Measurements from ENCODE around the gene RND2. TPM values are rescaled to one million over a fixed set of nuclear protein-coding genes. Genes with fewer than 3 reads are reported as not detected.
"Not testable (repeated sequence)": the region's sequence is repeated elsewhere in the genome, so short reads cannot be mapped to it uniquely, and the experiment has no call there.

RND2 gene
- polyA plus RNA-seq, 1 donor = 3.5 TPM

DNA sequence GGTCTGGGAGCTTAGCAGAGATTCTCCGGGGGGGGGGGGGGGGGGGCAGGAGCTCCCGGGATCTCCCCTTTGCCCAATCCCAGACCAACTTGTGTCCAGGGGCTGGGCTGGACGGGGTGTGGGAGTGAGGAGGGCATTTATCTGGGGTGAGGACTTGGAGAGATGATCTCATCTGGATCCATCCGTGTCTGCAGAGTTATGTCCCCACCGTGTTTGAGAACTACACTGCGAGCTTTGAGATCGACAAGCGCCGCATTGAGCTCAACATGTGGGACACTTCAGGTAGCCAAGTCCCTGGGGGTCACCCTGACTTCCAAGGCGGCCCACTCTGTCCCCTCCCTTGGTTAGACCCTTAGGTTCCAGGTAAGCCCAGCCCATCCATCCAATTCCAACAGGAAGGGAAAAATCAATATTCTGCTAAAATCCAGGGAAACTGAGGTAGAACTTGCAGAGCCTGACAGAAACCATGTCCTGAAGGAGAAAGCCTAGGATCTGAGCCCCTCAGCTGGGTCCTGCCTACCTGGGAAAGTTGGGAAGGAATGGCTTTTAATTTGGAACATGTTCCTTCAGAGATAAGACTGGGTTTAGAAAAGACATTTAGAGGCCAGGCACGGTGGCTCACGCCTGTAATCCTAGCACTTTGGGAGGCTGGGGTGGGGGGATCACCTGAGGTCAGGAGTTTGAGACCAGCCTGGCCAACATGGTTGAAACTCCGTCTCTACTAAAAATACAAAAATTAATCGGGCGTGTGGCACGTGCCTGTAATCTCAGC is 921 bp downstream of the RND2 start:
- no peak for DNase-seq

- DNase-seq = peak; percentile 35
These were observed 1.6 kb downstream of the RND2 start for GRCh38 chr17:43026595-43026994.

- no peak for DNase-seq
These were observed 2.3 kb downstream of the RND2 start for GRCh38 chr17:43027091-43028032.

- no peak for DNase-seq
These were observed 3.3 kb downstream of the RND2 start for GRCh38 chr17:43028221-43028861.

- no peak for DNase-seq
These were observed 5.2 kb downstream of the RND2 start for GRCh38 chr17:43030137-43030767.

DNA sequence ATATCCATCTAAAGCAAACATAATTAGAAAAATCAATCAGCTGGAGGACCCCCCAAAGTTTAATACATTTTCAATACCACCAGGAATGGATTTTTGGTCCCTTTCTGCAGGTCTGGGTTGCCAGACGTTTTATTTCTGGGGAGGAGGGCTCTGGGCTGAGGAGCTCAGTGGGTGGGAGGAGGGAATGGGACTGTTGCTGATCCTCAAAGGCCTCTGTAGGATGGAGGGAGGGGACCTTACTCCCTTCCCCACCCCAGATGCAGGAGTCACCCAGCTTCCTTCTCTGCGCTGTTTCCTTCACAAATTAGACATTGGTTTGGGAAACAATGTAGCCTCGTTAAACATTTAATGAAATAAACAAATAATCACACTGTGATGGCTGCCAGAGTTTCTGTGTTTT is 6.6 kb downstream of the RND2 start:
- DNase-seq = no peak

GRCh38 chr17:43033948-43034881 is 9.2 kb downstream of the RND2 start:
- DNase-seq = peak; percentile 34

GRCh38 chr17:43034894-43035293 is 9.9 kb downstream of the RND2 start:
- DNase-seq = no peak

DNA sequence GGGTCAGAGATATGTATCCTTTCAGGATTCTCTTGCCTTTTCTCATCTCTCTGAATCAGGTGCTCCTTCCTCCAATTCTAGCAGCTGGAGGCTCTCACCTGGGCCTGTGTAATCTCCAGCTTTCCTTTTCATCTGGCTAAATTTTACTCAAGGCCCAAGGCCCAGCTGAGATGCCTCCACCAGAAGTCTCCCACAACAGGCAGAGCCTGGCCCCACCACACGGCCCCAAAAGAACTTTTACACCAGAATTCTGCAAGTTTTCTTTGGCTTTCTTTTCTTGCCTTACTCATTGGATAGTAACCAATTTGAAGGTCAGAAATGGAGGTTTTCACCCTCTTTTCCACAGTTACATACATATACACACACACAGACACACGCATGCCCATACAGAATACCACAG is 14.6 kb downstream of the RND2 start:
- no peak for DNase-seq

- DNase-seq = no peak
These were observed 15.6 kb downstream of the RND2 start for GRCh38 chr17:43040655-43041054.

GRCh38 chr17:43042025-43042628 is 17.1 kb downstream of the RND2 start:
- DNase-seq = no peak

DNA sequence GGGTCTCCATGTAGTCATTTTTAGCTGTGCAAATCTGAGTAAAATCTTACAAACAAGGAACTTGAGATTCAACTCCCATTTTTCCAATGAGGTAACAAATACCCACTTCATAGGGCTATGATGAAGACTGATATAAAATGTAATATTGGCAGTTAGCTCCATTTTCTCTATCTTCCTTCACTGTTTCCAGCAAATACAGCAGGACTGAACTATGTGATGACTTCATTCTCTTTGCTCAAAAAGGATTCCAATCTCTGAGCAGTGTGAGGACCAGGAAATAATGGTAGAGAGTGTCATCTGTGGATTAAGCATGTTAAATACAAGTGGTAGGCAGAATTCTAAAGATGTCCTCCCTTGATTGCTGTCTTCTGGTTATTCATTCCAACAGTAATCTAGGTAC is 18.3 kb downstream of the RND2 start:
- DNase-seq = no peak

DNA sequence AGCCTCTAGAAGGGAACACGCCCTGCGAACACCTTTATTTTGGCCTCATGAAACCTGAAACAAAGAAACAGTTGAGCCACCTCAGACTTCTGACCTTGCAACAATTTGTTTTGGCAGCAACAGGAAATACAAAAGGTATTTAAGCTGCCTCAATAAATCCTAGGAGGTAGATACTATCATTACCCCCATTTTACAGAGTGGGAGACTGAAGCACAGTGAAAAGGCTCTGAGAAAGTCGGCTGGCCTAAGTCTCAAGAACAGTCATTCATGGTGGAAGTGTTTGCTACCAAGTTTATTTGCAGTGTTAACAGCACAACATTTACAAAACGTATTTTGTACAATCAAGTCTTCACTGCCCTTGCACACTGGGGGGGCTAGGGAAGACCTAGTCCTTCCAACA is 19.0 kb downstream of the RND2 start:
- no peak for DNase-seq

GRCh38 chr17:43051969-43052368 is 26.9 kb downstream of the RND2 start:
- no peak for DNase-seq

- not testable (repeated sequence) for DNase-seq
These were observed 28.0 kb downstream of the RND2 start for GRCh38 chr17:43053008-43053407.

GRCh38 chr17:43056051-43056450 is 31.0 kb downstream of the RND2 start:
- no peak for DNase-seq

DNA sequence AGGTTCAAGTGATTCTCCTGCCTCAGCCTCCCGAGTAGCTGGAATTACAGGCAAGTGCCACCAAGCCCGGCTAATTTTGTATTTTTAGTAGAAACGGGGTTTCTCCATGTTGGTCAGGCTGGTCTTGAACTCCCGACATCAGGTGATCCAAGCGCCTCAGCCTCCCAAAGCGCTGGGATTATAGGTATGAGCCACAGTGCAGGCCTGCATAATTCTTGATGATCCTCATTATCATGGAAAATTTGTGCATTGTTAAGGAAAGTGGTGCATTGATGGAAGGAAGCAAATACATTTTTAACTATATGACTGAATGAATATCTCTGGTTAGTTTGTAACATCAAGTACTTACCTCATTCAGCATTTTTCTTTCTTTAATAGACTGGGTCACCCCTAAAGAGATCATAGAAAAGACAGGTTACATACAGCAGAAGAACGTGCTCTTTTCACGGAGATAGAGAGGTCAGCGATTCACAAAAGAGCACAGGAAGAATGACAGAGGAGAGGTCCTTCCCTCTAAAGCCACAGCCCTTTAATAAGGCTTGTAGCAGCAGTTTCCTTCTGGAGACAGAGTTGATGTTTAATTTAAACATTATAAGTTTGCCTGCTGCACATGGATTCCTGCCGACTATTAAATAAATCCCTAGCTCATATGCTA is 38.1 kb downstream of the RND2 start:
- no peak for DNase-seq

DNA sequence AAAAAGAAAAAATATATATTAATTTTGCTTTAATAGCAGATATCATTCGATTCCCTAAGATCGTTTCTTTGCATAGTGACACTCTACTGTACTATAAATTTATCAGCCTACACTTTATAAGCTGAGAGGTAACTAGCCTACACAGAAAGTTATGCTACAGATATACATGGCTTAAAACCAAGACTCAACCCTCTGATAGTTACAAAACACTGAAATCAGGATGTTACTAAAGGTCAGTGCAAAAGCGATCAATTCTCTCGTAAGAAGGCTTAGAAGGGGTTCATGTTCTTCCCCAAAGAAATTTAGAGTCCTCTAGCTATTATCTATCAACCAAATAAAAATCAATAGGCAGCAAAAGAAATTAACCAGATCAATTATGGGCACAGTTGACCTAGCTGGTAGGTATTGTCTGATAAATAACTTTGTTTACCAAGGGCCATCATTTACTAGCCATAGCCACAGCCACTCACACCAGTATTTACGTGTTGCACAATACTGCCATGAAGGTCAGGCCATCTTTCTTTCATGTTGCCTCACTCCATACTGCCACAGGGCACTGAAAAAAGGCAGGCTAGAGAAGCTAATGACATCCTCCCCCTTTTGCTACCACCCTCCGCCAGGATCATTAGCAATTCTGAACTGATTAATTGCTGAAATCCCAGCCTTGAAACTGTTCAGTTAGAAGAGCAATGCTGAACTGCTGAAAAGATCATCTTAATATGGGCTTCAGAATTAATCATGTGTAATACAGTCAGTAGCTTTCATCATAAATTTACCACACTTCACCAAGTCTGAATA is 43.7 kb downstream of the RND2 start:
- no peak for DNase-seq

- DNase-seq = no peak
These were observed 44.4 kb downstream of the RND2 start for GRCh38 chr17:43069368-43069898.

All from left kidney (tissue), 2 donors.